Left ventricle myocardium inferior (tissue), 1 donor: ENCODE results near the gene UBE2U. TPM values are rescaled to one million over a fixed set of nuclear protein-coding genes. Genes with fewer than 3 reads are reported as not detected.

Source experiments
- DNase-seq: peaks from one replicate; pipeline ENCODE4 v3.0.0-alpha.2; 2020
- H3K27ac ChIP-seq: fragments of 200-600 bp; replicated peaks from 2 replicates; pipeline ENCODE4 v1.8.0; 2021
- H3K27me3 ChIP-seq: fragments of 200-600 bp; 2 replicates; pipeline ENCODE4 v1.8.0; 2021; ENCODE audit warnings: low read depth
- H3K36me3 ChIP-seq: fragments of 200-600 bp; 2 replicates; pipeline ENCODE4 v1.8.0; 2021
- H3K4me1 ChIP-seq: fragments of 200-600 bp; 2 replicates; pipeline ENCODE4 v1.8.0; 2021
- H3K4me3 ChIP-seq: fragments of 200-600 bp; 2 replicates; pipeline ENCODE4 v1.8.0; 2021; ENCODE audit warnings: mild to moderate bottlenecking, moderate library complexity
- H3K9me3 ChIP-seq: fragments of 200-600 bp; replicated peaks from 2 replicates; pipeline ENCODE4 v1.8.0; 2021
- intact Hi-C: fragments of 100-400 bp; cut with micrococcal nuclease; formaldehyde crosslinking; loops from one replicate; pipeline ENCODE4 v1.11.0; 2022
- total RNA-seq: library from RNA; stranded (reverse); fragmentation: NEBNext Ultra II Directional; extraction: Animal tissue kit (Norgen Biotek cat#: 25700); gene quantifications from one replicate; pipeline ENCODE4 v1.2.1, GENCODE V29; 2021
- TF ChIP-seq, protein P1 (sequence below): fragments of 200-600 bp; IDR thresholded peaks from 2 replicates; pipeline ENCODE4 v1.8.0; 2021; ENCODE audit warnings: antibody characterized with exemption, mild to moderate bottlenecking, borderline replicate concordance
- donor health status: DM: no; HTN: yes; CAD: no; lungs with severe emphysema.

UBE2U gene
- total RNA-seq, 1 donor from 2014 or later: 0.85 TPM

DNA sequence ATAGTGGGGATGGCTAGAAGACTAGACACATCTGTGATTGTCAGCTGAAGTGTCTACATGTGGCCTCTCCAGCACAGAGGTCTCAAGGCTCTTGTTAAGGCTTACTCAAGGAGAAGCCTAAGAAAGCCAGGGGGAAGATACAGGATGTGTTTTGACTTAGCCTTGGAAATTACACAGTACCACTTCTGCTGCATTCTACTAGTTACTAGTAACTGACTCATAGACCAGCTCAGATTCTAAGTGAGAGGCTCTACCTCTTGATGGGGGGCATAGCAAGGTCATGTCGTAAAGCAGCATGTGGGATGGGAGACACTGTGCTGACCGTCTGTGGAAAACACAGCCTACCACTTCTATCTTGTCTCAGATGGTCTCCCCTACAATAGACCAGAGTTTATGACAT, 99.5 kb downstream of the UBE2U start:
- Histone ChIP-seq H3K27me3 (no peaks in the 10 kb centered on the region), H3K36me3 (no peaks in the 10 kb centered on the region), H3K9me3 (peaks cover 3% of the 10 kb centered on the region), H3K4me3 (no peak overlapping the region), H3K27ac (no peak overlapping the region), H3K4me1 (no peaks in the 10 kb centered on the region)
- intact Hi-C loops: no loop called here
- DNase-seq: no peak
- TF ChIP-seq, protein P1, sequence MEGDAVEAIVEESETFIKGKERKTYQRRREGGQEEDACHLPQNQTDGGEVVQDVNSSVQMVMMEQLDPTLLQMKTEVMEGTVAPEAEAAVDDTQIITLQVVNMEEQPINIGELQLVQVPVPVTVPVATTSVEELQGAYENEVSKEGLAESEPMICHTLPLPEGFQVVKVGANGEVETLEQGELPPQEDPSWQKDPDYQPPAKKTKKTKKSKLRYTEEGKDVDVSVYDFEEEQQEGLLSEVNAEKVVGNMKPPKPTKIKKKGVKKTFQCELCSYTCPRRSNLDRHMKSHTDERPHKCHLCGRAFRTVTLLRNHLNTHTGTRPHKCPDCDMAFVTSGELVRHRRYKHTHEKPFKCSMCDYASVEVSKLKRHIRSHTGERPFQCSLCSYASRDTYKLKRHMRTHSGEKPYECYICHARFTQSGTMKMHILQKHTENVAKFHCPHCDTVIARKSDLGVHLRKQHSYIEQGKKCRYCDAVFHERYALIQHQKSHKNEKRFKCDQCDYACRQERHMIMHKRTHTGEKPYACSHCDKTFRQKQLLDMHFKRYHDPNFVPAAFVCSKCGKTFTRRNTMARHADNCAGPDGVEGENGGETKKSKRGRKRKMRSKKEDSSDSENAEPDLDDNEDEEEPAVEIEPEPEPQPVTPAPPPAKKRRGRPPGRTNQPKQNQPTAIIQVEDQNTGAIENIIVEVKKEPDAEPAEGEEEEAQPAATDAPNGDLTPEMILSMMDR: no peak

DNA sequence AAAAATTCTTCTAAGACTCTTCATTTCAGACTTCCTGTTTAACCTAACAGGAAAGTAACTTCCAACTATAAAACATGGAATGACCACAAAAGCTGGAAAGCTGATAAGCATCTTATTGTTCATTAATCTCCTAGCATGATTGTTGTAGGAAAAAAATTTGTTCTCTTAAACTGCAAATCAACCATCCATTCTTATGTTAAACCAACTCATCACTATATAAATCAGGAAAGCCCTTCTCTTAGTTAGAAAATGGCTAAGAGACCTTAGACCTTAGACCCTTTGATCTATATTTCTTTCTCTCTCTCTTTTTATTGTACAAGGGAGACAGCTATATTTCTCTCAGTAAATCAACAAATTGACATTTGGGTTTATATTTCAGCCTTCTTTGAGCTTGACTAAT, 101.4 kb downstream of the UBE2U start:
- intact Hi-C loops: no loop called here
- no peak overlapping the region for H3K4me3 ChIP-seq
- H3K27ac ChIP-seq: no peak overlapping the region
- no peaks in the 10 kb centered on the region for H3K36me3 ChIP-seq
- H3K9me3 ChIP-seq: no peaks in the 10 kb centered on the region
- no peaks in the 10 kb centered on the region for H3K27me3 ChIP-seq
- TF ChIP-seq, protein P1: no peak
- H3K4me1 ChIP-seq: no peaks in the 10 kb centered on the region
- DNase-seq: no peak

DNA sequence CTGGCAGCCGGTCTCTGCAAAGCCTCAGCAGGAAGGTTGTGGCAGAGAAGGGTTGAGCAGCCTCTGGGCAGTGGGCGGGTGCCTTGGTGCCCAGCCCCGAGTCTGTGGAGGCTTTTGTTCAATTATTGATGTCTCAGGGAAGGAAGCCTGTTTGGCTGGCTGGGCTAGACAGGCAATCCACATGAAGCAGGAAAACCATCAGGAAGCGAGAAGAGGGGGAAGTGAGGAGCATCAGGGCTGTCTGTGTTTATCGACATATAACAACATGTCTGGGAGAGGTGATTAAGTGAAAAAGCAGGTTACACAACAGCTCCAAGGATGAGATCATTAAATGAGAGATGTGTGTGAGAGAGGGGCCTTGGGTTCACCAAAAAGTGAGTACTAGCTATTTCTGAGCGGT, 105.4 kb downstream of the UBE2U start:
- TF ChIP-seq, protein P1: no peak
- Histone ChIP-seq H3K36me3 (no peaks in the 10 kb centered on the region), H3K27me3 (no peaks in the 10 kb centered on the region), H3K9me3 (no peaks in the 10 kb centered on the region), H3K4me3 (no peak overlapping the region), H3K4me1 (no peaks in the 10 kb centered on the region), H3K27ac (no peak overlapping the region)
- DNase-seq: no peak
- intact Hi-C loops: no loop called here

DNA sequence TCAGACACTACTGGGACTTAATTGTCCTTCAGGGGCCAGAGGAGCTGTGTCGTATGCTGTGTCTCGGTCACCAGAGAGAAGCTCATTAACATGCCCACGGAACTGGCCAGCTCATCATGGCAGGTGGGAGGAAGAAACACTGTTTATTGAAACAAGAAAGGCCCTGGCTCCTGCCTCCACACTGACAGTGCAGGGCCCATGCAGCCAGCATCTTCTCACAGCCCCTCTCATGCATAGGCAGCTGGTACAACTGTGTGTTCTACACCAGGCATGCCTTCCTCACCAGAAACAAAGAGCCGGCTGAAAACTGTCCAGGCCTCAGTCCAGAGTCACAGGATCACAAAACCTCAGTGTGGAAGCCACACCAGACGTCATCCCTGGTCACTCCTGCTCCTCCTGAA, 106.0 kb downstream of the UBE2U start:
- Histone ChIP-seq H3K27me3 (no peaks in the 10 kb centered on the region), H3K27ac (no peak overlapping the region), H3K36me3 (no peaks in the 10 kb centered on the region), H3K9me3 (no peaks in the 10 kb centered on the region), H3K4me1 (no peaks in the 10 kb centered on the region), H3K4me3 (no peak overlapping the region)
- no peak for DNase-seq
- TF ChIP-seq, protein P1: no peak
- intact Hi-C loops: no loop called here

DNA sequence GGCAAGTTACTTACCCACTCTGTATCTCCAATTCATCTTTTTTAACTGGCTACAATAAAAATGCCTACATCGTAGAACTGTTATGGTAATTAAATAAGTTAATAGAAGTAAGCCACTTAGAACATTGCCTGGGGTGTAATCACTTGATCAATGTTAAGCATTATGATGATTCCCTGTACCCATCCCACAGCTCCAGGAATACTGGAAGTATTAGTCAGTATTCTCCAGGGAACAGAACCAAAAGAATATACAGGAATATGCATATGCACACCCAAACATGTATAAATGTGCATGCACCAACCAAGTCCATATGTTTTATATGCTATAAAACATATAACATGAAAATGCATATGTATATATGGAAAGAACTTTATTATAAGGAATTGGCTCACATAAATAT, 107.3 kb downstream of the UBE2U start:
- DNase-seq: no peak
- Histone ChIP-seq H3K27me3 (no peaks in the 10 kb centered on the region), H3K9me3 (no peaks in the 10 kb centered on the region), H3K4me3 (no peak overlapping the region), H3K27ac (no peak overlapping the region), H3K4me1 (no peaks in the 10 kb centered on the region), H3K36me3 (no peaks in the 10 kb centered on the region)
- TF ChIP-seq, protein P1: no peak
- intact Hi-C loops: no loop called here

DNA sequence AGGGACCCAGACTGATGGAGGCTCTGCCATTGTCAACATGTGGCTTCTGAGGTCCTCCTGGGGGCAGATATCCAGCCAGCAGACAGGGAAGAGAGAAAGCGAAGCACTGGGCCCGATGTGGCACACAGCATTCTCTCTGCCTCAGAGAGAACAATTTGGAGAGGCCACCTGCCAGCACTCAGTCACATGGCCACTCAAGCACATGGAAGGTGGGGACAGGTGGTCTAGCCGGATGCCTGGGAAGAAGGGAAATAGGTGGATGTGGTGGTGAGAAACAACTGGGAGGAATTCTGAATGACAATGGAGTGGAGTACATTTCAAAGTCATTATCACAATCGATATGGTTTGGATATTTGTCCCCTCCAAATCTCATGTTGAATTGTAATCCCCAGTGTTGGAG, 109.0 kb downstream of the UBE2U start:
- intact Hi-C loops: no loop called here
- Histone ChIP-seq H3K27me3 (no peaks in the 10 kb centered on the region), H3K27ac (no peak overlapping the region), H3K4me1 (no peaks in the 10 kb centered on the region), H3K9me3 (no peaks in the 10 kb centered on the region), H3K36me3 (no peaks in the 10 kb centered on the region), H3K4me3 (no peak overlapping the region)
- TF ChIP-seq, protein P1: no peak
- DNase-seq: no peak
